Loucy (cell line): ENCODE results near the gene TTC7B.

ENCODE experiments used
- H2AFZ ChIP-seq: fragments of 200-600 bp; sonication (generic); 2 replicates; pipeline ENCODE4 v1.6.0; 2016; ENCODE audit warnings: antibody characterized with exemption, mild to moderate bottlenecking, low read length, moderate library complexity
- H3F3A ChIP-seq: fragments of 200-600 bp; 2 replicates; pipeline ENCODE4 v1.6.0; 2016; ENCODE audit warnings: antibody characterized with exemption, low read depth, mild to moderate bottlenecking
- H3K27me3 ChIP-seq: fragments of 200-600 bp; sonication (generic); 2 replicates; pipeline ENCODE4 v1.6.1; 2014; ENCODE audit warnings: low read length, mild to moderate bottlenecking; ENCODE audit not compliant: insufficient read depth, poor library complexity, severe bottlenecking
- H3K36me3 ChIP-seq: fragments of 200-600 bp; sonication (generic); 2 replicates; pipeline ENCODE4 v1.6.1; 2016; ENCODE audit warnings: low read length; ENCODE audit not compliant: insufficient read depth
- H3K4me1 ChIP-seq: fragments of 200-600 bp; sonication (generic); 2 replicates; pipeline ENCODE4 v1.5.1; 2014; ENCODE audit warnings: low read length, mild to moderate bottlenecking; ENCODE audit not compliant: insufficient read depth, poor library complexity, severe bottlenecking
- H3K4me2 ChIP-seq: fragments of 200-600 bp; sonication (generic); 2 replicates; pipeline ENCODE4 v1.6.0; 2014; ENCODE audit warnings: antibody characterized with exemption, low read length, low read depth, mild to moderate bottlenecking; ENCODE audit not compliant: poor library complexity, severe bottlenecking
- H3K4me3 ChIP-seq: fragments of 200-600 bp; sonication (generic); 2 replicates; pipeline ENCODE4 v1.5.1; 2014; ENCODE audit warnings: low read length, mild to moderate bottlenecking, mixed read lengths; ENCODE audit not compliant: poor library complexity, severe bottlenecking
- H3K79me2 ChIP-seq: fragments of 200-600 bp; sonication (generic); 2 replicates; pipeline ENCODE4 v1.6.1; 2014; ENCODE audit warnings: low read length; ENCODE audit not compliant: insufficient read depth
- H3K9ac ChIP-seq: fragments of 200-600 bp; sonication (generic); 2 replicates; pipeline ENCODE4 v1.6.0; 2014; ENCODE audit warnings: mild to moderate bottlenecking, low read depth, low read length, moderate library complexity; ENCODE audit not compliant: poor library complexity, severe bottlenecking
- H3K9me2 ChIP-seq: fragments of 200-600 bp; sonication (generic); replicated peaks from 2 replicates; pipeline ENCODE4 v1.6.1; 2016; ENCODE audit warnings: low read depth, low read length, mixed read lengths
- H3K9me3 ChIP-seq: fragments of 200-600 bp; sonication (generic); 2 replicates; pipeline ENCODE4 v1.6.1; 2014; ENCODE audit warnings: mild to moderate bottlenecking, antibody characterized with exemption, low read length, low read depth; ENCODE audit not compliant: insufficient read depth
- H4K20me1 ChIP-seq: fragments of 200-600 bp; sonication (generic); 2 replicates; pipeline ENCODE4 v1.6.0; 2014; ENCODE audit warnings: antibody characterized with exemption, low read length, mild to moderate bottlenecking; ENCODE audit not compliant: insufficient read depth, poor library complexity, severe bottlenecking
- CTCF ChIP-seq: fragments of 200-600 bp; sonication (generic); conservative IDR thresholded peaks from 2 replicates; pipeline ENCODE4 v1.5.1; 2014; ENCODE audit warnings: mild to moderate bottlenecking, antibody characterized with exemption, low read length
- EZH2phosphoT487 ChIP-seq: fragments of 200-600 bp; IDR thresholded peaks from 2 replicates; pipeline ENCODE4 v1.6.1; 2018; ENCODE audit warnings: antibody characterized with exemption, mild to moderate bottlenecking, moderate library complexity, borderline replicate concordance

Gene TTC7B

GRCh38 chr14:90502760-90503159 is 313.5 kb downstream of the TTC7B start:
- Histone ChIP-seq H3F3A (no peaks in the 10 kb centered on the region), H3K4me1 (no peaks in the 10 kb centered on the region), H3K9me2 (no peaks in the 10 kb centered on the region), H3K4me2 (no peak overlapping the region), H3K4me3 (no peak overlapping the region), H4K20me1 (no peaks in the 10 kb centered on the region), H3K27me3 (no peaks in the 10 kb centered on the region), H2AFZ (no peak overlapping the region), H3K9me3 (no peaks in the 10 kb centered on the region), H3K36me3 (no peaks in the 10 kb centered on the region), H3K79me2 (no peaks in the 10 kb centered on the region), H3K9ac (no peak overlapping the region)
- no peak for TF ChIP-seq EZH2phosphoT487
- no peak for TF ChIP-seq CTCF

- no peak for TF ChIP-seq CTCF
- TF ChIP-seq EZH2phosphoT487, result no peak
- Histone ChIP-seq H3K9me2 (no peaks in the 10 kb centered on the region), H3K27me3 (no peaks in the 10 kb centered on the region), H3K36me3 (no peaks in the 10 kb centered on the region), H3K4me1 (no peaks in the 10 kb centered on the region), H3F3A (no peaks in the 10 kb centered on the region), H3K9me3 (no peaks in the 10 kb centered on the region), H4K20me1 (no peaks in the 10 kb centered on the region), H2AFZ (no peak overlapping the region), H3K4me3 (no peak overlapping the region), H3K4me2 (no peak overlapping the region), H3K79me2 (no peaks in the 10 kb centered on the region), H3K9ac (no peak overlapping the region)
Measured at GRCh38 chr14:90500665-90501370, 315.4 kb downstream of the TTC7B start.

DNA sequence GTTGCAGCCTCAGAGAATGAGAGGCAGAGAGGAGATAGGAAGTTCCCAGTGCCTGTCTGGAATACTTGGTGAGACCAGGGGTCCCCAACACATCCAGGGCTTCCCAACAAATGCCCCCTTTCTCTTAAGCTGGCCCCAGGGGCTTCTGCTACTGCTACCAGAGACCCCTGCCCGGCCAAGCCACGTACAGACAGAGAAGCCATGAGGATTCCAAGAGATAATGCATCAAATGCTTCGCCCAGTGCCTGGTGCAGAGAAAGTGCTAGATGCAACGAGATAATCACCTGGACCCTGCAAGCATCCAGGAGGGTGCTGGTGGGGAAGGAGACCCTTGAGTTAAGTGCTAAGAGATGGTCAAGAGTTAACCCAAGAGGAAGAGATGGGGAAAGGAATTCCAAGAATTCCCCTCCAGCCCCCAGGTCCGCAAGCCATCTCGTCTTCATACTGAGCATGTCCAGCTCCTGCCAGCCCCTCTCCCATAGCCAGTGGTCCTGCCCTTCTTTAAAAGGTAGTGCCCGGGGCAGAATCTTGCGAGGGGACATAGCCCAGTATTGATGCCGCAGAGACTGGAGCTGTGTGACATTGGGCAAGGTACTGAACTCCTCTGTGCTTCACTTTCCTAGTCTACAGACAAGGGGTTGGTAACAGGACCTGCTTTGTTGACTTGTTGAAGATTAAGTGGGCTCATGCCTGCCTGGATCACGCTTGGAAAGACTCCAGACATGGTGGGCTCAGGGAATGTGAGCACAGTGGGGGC is 316.1 kb downstream of the TTC7B start:
- Histone ChIP-seq H2AFZ (no peak overlapping the region), H3K9me2 (no peaks in the 10 kb centered on the region), H3K9me3 (no peaks in the 10 kb centered on the region), H3K9ac (no peak overlapping the region), H3F3A (no peaks in the 10 kb centered on the region), H3K36me3 (no peaks in the 10 kb centered on the region), H4K20me1 (no peaks in the 10 kb centered on the region), H3K79me2 (no peaks in the 10 kb centered on the region), H3K4me1 (no peaks in the 10 kb centered on the region), H3K4me3 (no peak overlapping the region), H3K4me2 (no peak overlapping the region), H3K27me3 (no peaks in the 10 kb centered on the region)
- TF ChIP-seq EZH2phosphoT487 (no peak), CTCF (no peak)
